OCI-LY1 (cell line): ENCODE data around the gene FAM107B.

Experiments
- CTCF ChIP-seq: fragments of 200-600 bp; sonication (generic), shearing (Covaris generic); IDR thresholded peaks from 2 replicates; pipeline ENCODE4 v1.5.1; 2017; ENCODE audit warnings: mild to moderate bottlenecking, antibody characterized with exemption, low read length, moderate library complexity, mixed read lengths
- EZH2 ChIP-seq: fragments of 200-600 bp; sonication (generic), shearing (Covaris generic); IDR thresholded peaks from 2 replicates; pipeline ENCODE4 v1.8.0; 2017; ENCODE audit warnings: borderline replicate concordance, mixed run types, mild to moderate bottlenecking, antibody characterized with exemption, low read length, moderate library complexity, mixed read lengths

GRCh38 chr10:14528450-14528849 is 246.2 kb downstream of the FAM107B start:
- TF ChIP-seq CTCF, result no peak
- no peak for TF ChIP-seq EZH2
